Dendritic cell treated with granulocyte-macrophage colony-stimulating factor and Interleukin-4, amounts not matched to agents 40 ng/mL and 50 ng/mL, for 4 days (primary cell): Measurements from ENCODE around the gene HARS2.
"Not testable (repeated sequence)": the region's sequence is repeated elsewhere in the genome, so short reads cannot be mapped to it uniquely, and the experiment has no call there.

ENCODE experiments used
- H3K27ac Mint-ChIP-seq: one replicate; pipeline ENCODE4 v1.8.0; 2022; ENCODE audit warnings: mild to moderate bottlenecking, mixed read lengths
- H3K27me3 Mint-ChIP-seq: one replicate; pipeline ENCODE4 v1.8.0; 2022; ENCODE audit warnings: mild to moderate bottlenecking, mixed read lengths
- H3K36me3 Mint-ChIP-seq: one replicate; pipeline ENCODE4 v1.8.0; 2022; ENCODE audit warnings: low read depth, mixed read lengths
- H3K4me1 Mint-ChIP-seq: one replicate; pipeline ENCODE4 v1.8.0; 2022; ENCODE audit warnings: low read depth, mixed read lengths
- H3K4me3 Mint-ChIP-seq: one replicate; pipeline ENCODE4 v1.8.0; 2022; ENCODE audit warnings: mild to moderate bottlenecking, moderate library complexity, mixed read lengths
- H3K9me3 Mint-ChIP-seq: one replicate; pipeline ENCODE4 v1.8.0; 2022; ENCODE audit warnings: mixed read lengths
- intact Hi-C: fragments of 100-400 bp; cut with micrococcal nuclease; formaldehyde crosslinking; loops from one replicate; pipeline ENCODE4 v1.15.0; 2022

HARS2 gene

GRCh38 chr5:140711794-140712193 lies 20.5 kb downstream of the HARS2 start:
- H3K27me3 Mint-ChIP-seq = no peaks in the 10 kb centered on the region

GRCh38 chr5:140713562-140714094 lies 22.4 kb downstream of the HARS2 start:
- H3K36me3 Mint-ChIP-seq = peaks cover 8% of the 10 kb centered on the region
- H3K27ac Mint-ChIP-seq = no peak overlapping the region
- intact Hi-C loops = loop anchor here (5.0 kb wide), 1 partner anchor 166 kb away; the partner anchor contains the start of gene EIF4EBP3
- H3K4me3 Mint-ChIP-seq = no peak overlapping the region
- no peaks in the 10 kb centered on the region for H3K9me3 Mint-ChIP-seq
- H3K27me3 Mint-ChIP-seq = no peaks in the 10 kb centered on the region
- peaks cover 38% of the 10 kb centered on the region for H3K4me1 Mint-ChIP-seq

More at GRCh38 chr5:140711794-140712193, 20.5 kb downstream of the HARS2 start:
- H3K36me3 Mint-ChIP-seq = peaks cover 20% of the 10 kb centered on the region
- no peaks in the 10 kb centered on the region for H3K9me3 Mint-ChIP-seq
- no peak overlapping the region for H3K4me3 Mint-ChIP-seq
- H3K27ac Mint-ChIP-seq = peak overlapping the region; percentile 95
- intact Hi-C loops = loop anchor here (1.0 to 5.0 kb wide), 3 partner anchors 11 to 164 kb away; partner anchors contain the start of genes EIF4EBP3, WDR55 and ZMAT2
- peaks cover 33% of the 10 kb centered on the region for H3K4me1 Mint-ChIP-seq

- intact Hi-C loops, H3K36me3 Mint-ChIP-seq, H3K27me3 Mint-ChIP-seq, H3K9me3 Mint-ChIP-seq, H3K27ac Mint-ChIP-seq, H3K4me3 Mint-ChIP-seq: not testable (repeated sequence)
- peaks cover 24% of the 10 kb centered on the region for H3K4me1 Mint-ChIP-seq
Observed at GRCh38 chr5:140716238-140716637, 25.0 kb downstream of the HARS2 start.

GRCh38 chr5:140718266-140718592 lies 27.0 kb downstream of the HARS2 start:
- intact Hi-C loops = no loop called here
- peaks cover 10% of the 10 kb centered on the region for H3K27me3 Mint-ChIP-seq

GRCh38 chr5:140720738-140721137 lies 29.5 kb downstream of the HARS2 start:
- H3K36me3 Mint-ChIP-seq, H3K27ac Mint-ChIP-seq, H3K4me3 Mint-ChIP-seq, H3K9me3 Mint-ChIP-seq: not testable (repeated sequence)
- Mint-ChIP-seq H3K27me3 (peaks cover 27% of the 10 kb centered on the region), H3K4me1 (peaks cover 14% of the 10 kb centered on the region)
- intact Hi-C loops = loop anchor here (2.0 kb wide), 1 partner anchor 358 kb away; no protein-coding TSS in a partner anchor

More at GRCh38 chr5:140718266-140718592, 27.0 kb downstream of the HARS2 start:
- H3K9me3 Mint-ChIP-seq = no peaks in the 10 kb centered on the region
- H3K4me1 Mint-ChIP-seq = peaks cover 12% of the 10 kb centered on the region
- H3K4me3 Mint-ChIP-seq = no peak overlapping the region
- peak overlapping the region; percentile 12 for H3K27ac Mint-ChIP-seq
- H3K36me3 Mint-ChIP-seq = no peaks in the 10 kb centered on the region

GRCh38 chr5:140721395-140721794 lies 30.1 kb downstream of the HARS2 start:
- not testable (repeated sequence) for H3K4me3 Mint-ChIP-seq, H3K36me3 Mint-ChIP-seq, H3K9me3 Mint-ChIP-seq, H3K27ac Mint-ChIP-seq
- Mint-ChIP-seq H3K27me3 (peaks cover 27% of the 10 kb centered on the region), H3K4me1 (peaks cover 20% of the 10 kb centered on the region)
- intact Hi-C loops = loop anchor here (2.0 kb wide), 1 partner anchor 359 kb away; no protein-coding TSS in a partner anchor

- Mint-ChIP-seq H3K4me3 (no peak overlapping the region), H3K27me3 (peaks cover 43% of the 10 kb centered on the region), H3K27ac (no peak overlapping the region), H3K36me3 (no peaks in the 10 kb centered on the region), H3K4me1 (peaks cover 9% of the 10 kb centered on the region), H3K9me3 (no peaks in the 10 kb centered on the region)
- intact Hi-C loops = no loop called here
Observed at GRCh38 chr5:140725799-140726471, 34.7 kb downstream of the HARS2 start.

GRCh38 chr5:140733098-140733497 lies 41.8 kb downstream of the HARS2 start:
- Mint-ChIP-seq H3K27me3 (peaks cover 17% of the 10 kb centered on the region), H3K4me3 (no peak overlapping the region), H3K4me1 (no peaks in the 10 kb centered on the region), H3K9me3 (no peaks in the 10 kb centered on the region), H3K27ac (no peak overlapping the region), H3K36me3 (no peaks in the 10 kb centered on the region)
- intact Hi-C loops = no loop called here

GRCh38 chr5:140734354-140734753 lies 43.1 kb downstream of the HARS2 start:
- Mint-ChIP-seq H3K36me3 (no peaks in the 10 kb centered on the region), H3K4me1 (no peaks in the 10 kb centered on the region), H3K27me3 (peaks cover 11% of the 10 kb centered on the region), H3K4me3 (no peak overlapping the region), H3K9me3 (no peaks in the 10 kb centered on the region), H3K27ac (no peak overlapping the region)
- intact Hi-C loops = no loop called here

GRCh38 chr5:140737486-140737885 lies 46.2 kb downstream of the HARS2 start:
- Mint-ChIP-seq H3K4me3 (no peak overlapping the region), H3K36me3 (no peaks in the 10 kb centered on the region), H3K4me1 (no peaks in the 10 kb centered on the region), H3K9me3 (peaks cover 12% of the 10 kb centered on the region), H3K27ac (no peak overlapping the region), H3K27me3 (peaks cover 6% of the 10 kb centered on the region)
- intact Hi-C loops = no loop called here

- Mint-ChIP-seq H3K36me3 (no peaks in the 10 kb centered on the region), H3K27me3 (no peaks in the 10 kb centered on the region), H3K4me3 (no peak overlapping the region), H3K9me3 (peaks cover 41% of the 10 kb centered on the region), H3K4me1 (no peaks in the 10 kb centered on the region), H3K27ac (no peak overlapping the region)
- intact Hi-C loops = no loop called here
Observed at GRCh38 chr5:140741967-140742366, 50.7 kb downstream of the HARS2 start.
